GM19395 (cell line): ENCODE measurements around the gene C11orf86.

Experiments used
- ATAC-seq: cut with Tn5 transposase; IDR thresholded peaks from one replicate; pipeline ENCODE4 v1.9.1; 2021; ENCODE audit warnings: mild to moderate bottlenecking, moderate library complexity; ENCODE audit not compliant: unreplicated experiment

The C11orf86 gene

GRCh38 chr11:66966351-66966750 lies 8.8 kb upstream of the C11orf86 start:
- no peak for ATAC-seq

- no peak for ATAC-seq
Observed at GRCh38 chr11:66967670-66968425, 7.3 kb upstream of the C11orf86 start.

- ATAC-seq: no peak
Observed at GRCh38 chr11:66969584-66970225, 5.4 kb upstream of the C11orf86 start.

- no peak for ATAC-seq
Observed at GRCh38 chr11:66970371-66970806, 4.7 kb upstream of the C11orf86 start.

- no peak for ATAC-seq
Observed at GRCh38 chr11:66970807-66971442, 4.2 kb upstream of the C11orf86 start.

GRCh38 chr11:66971488-66971887 lies 3.6 kb upstream of the C11orf86 start:
- ATAC-seq: no peak

- no peak for ATAC-seq
Observed at GRCh38 chr11:66973956-66974580, 1.0 kb upstream of the C11orf86 start.

GRCh38 chr11:66975405-66976027 lies 412 bp downstream of the C11orf86 start:
- ATAC-seq: no peak

GRCh38 chr11:66976028-66976467 lies 944 bp downstream of the C11orf86 start:
- ATAC-seq: no peak

GRCh38 chr11:66976925-66977324 lies 1.8 kb downstream of the C11orf86 start:
- ATAC-seq: no peak

- ATAC-seq: no peak
Observed at GRCh38 chr11:66978229-66978628, 3.1 kb downstream of the C11orf86 start.

- ATAC-seq: no peak
Observed at GRCh38 chr11:66978717-66979116, 3.6 kb downstream of the C11orf86 start.

GRCh38 chr11:66979336-66979980 lies 4.4 kb downstream of the C11orf86 start:
- no peak for ATAC-seq

- no peak for ATAC-seq
Observed at GRCh38 chr11:66981976-66982578, 7.0 kb downstream of the C11orf86 start.

- ATAC-seq: no peak
Observed at GRCh38 chr11:66983275-66983924, 8.3 kb downstream of the C11orf86 start.

- ATAC-seq: no peak
Observed at GRCh38 chr11:66985508-66986177, 10.5 kb downstream of the C11orf86 start.

- ATAC-seq: no peak
Observed at GRCh38 chr11:66986178-66986545, 11.1 kb downstream of the C11orf86 start.

- ATAC-seq: no peak
Observed at GRCh38 chr11:66987158-66987620, 12.1 kb downstream of the C11orf86 start.
